GM21737 (cell line): ENCODE results near the gene CCDC77.

Experiments used
- ATAC-seq: cut with Tn5 transposase; IDR thresholded peaks from one replicate; pipeline ENCODE4 v1.9.1; 2021; ENCODE audit warnings: mild to moderate bottlenecking, moderate library complexity; ENCODE audit not compliant: unreplicated experiment

CCDC77 gene

GRCh38 chr12:450438-450837 lies 49.0 kb downstream of the CCDC77 start:
- ATAC-seq, result no peak

DNA sequence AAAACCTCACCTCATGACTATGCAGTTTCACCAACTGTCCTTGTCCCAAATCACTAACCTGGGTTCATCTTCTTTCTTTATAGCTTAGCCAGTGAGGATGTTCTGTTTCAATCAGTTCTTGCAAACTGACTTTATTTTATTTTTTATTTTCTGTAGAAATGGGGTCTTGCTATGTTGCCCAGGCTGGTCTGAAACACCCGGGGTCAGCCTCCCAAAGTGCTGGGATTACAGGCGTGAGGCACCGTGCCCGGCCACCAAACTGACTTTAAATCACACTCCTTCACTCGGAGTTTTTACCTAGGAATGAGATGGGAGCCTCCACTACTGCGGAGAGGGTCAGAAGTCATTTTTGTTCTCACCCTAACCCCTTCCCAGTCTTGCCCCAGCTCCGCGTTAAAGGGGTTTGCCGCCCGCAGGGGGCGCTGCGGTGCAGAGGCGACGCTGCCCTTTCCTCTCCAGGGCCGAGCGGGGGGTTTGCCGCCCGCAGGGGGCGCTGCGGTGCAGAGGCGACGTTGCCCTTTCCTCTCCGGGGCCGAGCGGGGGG lies 51.3 kb downstream of the CCDC77 start:
- ATAC-seq, result no peak

DNA sequence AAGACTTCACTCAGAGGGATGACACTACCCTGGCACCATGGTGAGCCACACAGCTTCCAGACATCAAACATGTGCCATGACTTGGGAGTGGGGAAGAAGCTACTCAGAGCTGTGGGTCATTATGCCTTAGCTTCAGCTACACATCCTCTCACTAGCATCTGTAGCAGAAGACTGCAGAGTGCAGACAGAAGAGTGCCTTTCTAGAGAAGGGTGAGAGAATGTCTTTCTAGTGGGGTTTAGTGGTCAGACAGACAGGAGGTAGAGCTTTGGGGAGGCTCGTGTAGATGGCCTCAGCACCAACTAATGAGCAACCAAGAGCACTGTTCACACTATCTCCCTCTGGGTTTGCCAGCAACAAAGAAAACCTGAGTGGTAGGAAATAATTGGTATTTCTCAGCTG lies 53.4 kb downstream of the CCDC77 start:
- no peak for ATAC-seq

- ATAC-seq, result no peak
Observed at GRCh38 chr12:455821-456220, 54.4 kb downstream of the CCDC77 start.

DNA sequence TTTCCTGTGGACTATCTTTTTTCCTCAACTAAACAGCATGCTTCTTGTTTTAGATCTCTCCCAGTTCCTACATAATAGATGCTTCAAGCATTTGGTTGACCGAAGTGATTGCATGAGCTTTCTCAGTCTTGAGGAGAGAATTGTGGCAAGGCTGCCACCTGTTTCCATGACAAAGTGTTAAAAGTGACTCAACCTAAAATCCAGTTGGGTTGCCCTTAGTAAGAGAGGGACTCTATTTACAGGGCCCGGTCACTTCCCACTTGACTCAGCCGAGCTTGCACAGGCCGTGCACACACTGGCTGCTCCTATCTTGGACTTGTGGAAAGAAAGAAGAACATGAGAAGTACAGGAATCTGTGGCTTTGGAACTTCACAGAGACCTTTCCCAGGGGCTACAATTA lies 56.2 kb downstream of the CCDC77 start:
- no peak for ATAC-seq

DNA sequence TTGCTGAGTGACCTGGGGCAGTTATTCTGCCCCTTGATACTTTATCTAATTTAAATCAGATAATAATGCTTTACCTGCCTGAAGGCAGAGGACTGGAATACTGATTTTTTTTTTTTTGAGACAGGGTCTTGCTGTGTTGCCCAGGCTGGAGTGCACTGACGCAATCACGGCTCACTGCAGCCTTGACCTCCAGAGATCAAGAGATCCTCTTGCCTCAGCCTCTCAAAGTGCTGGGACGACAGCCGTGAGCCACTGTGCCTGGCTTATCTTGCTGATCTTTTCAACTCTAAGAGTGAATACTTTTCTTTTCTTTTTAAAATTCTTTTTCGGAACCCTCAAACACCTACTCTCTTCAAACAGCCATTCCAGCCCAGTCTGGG lies 57.6 kb downstream of the CCDC77 start:
- no peak for ATAC-seq

GRCh38 chr12:459430-460258 lies 58.2 kb downstream of the CCDC77 start, which contains the start of gene B4GALNT3:
Gene B4GALNT3 (plus strand): TSS chr12:459939. CDS start chr12:460377, 438 bp downstream.
- no peak for ATAC-seq

DNA sequence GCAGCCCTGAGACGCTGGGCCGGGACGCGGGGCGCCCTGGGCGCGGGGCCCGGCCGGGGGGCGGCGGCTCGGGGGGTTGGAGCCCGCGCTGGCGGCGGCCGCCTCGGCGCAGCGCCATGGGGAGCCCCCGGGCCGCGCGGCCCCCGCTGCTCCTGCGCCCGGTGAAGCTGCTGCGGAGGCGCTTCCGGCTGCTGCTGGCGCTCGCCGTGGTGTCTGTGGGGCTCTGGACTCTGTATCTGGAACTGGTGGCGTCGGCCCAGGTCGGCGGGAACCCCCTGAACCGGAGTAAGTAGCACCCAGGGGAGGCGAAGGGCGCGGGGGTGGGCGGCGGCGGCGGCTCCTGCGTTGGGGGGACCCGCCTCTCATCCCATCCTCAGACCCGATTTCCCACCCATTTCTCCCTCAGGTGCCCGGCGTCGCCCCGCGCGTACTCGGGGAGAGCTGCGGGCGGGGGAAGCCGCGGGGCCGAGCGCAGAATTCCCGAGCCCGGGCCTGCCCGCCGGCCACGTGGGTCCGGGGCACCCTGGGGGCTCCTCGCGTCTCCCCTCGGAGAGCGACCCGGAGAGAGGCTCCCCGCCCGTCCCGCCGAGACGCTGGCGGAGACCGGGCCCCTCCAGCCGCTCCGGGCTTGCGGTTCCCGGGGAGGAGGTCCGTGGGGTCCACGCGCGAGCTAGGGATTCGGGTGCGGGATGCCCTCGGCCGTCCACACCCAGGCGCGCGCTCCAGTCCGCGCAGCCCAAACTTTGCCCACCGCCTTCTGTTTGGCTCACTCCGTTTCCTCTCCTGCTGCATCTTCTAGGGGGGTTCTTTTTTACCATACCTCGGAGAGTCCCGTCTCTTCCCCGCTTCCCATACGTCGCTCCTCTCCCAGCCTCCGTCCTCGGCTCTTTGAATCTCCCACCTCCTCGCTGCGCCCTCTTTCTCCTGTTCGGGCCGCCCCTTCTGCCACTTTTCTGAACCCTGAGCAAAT lies 59.1 kb downstream of the CCDC77 start:
- ATAC-seq, result no peak

GRCh38 chr12:461425-461824 lies 60.0 kb downstream of the CCDC77 start:
- no peak for ATAC-seq

DNA sequence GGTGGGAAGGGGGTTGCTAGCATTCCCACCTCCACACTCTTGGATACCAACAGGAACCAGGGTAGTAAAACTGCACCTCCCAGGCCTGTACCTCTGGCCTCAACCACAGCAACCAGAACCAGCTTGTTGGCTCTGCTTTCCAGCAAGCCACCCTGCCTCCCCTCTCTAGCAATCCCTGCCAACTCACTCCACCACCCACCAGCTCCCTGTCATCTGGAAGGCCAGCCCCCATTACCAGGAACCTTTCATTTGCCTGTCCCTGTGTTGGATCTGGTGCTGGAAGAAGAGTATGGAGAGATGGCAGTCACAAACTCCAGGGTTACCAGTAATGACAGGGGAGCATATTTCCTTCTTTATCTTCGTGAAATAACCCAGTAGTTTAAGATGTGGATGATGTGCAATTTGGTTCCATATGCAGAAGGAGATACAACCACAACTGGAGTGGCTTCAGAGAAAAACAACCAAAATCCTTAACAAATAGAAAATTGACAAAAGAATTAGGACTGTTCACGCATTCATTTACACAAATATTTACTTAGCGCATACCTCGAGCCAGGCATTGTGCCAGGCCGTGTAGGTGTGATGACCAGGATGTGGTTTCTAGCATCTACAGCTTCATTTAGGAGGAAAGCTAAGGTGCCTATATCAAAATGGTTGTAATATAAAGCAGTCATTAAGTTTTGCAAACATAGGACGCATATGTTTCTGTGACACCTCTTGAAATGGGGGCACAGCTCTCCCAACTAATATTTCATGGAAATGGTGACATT lies 61.7 kb downstream of the CCDC77 start:
- ATAC-seq, result no peak

DNA sequence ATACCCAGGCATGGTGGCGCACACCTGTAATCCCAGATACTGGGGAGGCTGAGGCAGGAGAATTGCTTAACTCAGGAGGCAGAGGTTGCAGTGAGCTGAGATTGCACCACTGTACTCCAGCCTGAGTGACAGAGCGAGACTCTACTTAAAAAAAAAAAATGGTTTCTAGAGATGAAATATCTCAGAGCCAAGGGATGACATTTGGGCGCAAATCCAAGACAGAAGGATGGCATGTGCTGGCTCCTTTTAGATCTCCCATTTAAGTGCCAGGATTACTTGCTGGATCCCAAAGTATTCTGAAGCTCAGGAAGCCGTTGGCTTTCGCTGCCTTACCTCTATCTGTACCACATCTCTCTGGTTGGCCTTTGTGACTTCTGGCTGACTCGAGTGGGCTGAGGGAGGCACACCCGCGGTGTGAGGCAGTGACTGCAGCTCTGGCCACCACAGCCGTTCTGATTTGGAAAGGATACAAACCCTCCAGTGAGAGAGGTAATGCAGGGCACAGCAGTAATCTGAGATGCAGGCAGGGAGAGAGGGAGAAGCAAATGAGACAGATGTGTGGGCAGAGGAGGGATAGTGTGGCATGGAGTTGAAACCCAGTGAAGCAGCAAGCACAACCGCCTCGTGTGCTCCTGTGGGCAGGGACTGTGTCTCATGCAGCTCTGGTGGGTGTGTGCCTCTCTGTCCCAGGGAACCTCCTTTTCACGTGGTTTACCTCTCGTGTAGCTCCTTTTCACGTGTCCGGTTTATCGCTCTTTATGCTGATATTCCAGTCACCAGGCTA lies 63.2 kb downstream of the CCDC77 start:
- no peak for ATAC-seq

DNA sequence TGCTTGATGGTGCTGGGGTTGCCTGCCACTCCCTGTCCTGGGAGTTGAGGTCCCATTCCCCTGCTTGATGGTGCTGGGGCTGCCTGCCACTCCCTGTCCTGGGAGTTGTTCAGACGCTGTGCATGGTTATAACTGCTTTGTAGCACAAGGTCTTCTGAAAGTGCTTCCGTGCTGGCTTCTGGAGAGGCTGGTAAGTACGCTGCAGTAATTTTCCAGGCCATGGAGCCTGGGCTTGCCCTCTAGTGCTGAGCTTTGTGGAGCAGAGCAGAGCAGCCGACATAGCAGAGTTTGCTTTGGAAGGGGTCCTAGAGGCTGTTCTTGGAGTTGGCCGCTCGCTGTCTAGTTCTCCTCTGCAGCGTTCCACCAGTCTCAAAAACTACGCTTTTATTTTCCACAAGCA lies 64.6 kb downstream of the CCDC77 start:
- no peak for ATAC-seq

DNA sequence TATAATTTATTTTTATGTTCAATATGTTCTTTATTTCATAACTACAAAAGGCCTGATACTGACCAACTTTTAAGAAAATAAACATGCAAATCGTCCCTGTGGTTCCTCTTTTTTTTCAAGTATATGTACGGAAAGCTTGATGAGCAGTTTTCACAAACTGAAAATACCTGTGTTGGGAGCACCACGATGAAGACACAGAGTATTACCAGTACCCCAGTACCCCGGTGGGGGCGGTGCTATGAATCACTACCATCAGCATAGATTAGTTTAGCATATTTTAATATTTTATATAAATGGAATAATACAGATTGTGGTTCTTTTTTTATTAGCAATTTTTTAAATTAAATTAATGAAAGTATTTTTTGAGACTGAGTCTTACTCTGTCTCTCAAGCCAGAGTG lies 65.3 kb downstream of the CCDC77 start:
- ATAC-seq, result no peak

- ATAC-seq, result no peak
Observed at GRCh38 chr12:467591-467990, 66.1 kb downstream of the CCDC77 start.

- no peak for ATAC-seq
Observed at GRCh38 chr12:468671-469389, 67.4 kb downstream of the CCDC77 start.

DNA sequence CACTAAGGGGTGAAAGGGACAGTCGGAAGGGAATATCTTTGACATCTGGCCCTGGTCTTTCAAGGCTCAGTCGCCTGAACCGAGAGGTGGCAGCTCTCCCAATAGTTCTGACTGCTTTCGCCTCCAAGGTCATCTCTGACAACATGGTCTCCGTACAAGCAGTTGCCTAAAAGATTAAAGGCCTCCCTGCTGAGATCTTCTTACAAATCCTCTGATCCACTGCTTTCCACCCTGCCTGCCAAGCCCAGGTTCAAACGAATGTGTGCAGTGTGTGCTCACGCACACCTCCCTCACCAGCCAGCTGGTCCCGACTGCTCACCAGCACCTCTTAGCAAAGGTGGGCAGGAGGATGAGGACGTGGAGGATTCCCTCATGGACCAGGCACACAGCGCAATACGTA lies 68.7 kb downstream of the CCDC77 start:
- no peak for ATAC-seq

GRCh38 chr12:473198-473597 lies 71.8 kb downstream of the CCDC77 start:
- ATAC-seq, result no peak

DNA sequence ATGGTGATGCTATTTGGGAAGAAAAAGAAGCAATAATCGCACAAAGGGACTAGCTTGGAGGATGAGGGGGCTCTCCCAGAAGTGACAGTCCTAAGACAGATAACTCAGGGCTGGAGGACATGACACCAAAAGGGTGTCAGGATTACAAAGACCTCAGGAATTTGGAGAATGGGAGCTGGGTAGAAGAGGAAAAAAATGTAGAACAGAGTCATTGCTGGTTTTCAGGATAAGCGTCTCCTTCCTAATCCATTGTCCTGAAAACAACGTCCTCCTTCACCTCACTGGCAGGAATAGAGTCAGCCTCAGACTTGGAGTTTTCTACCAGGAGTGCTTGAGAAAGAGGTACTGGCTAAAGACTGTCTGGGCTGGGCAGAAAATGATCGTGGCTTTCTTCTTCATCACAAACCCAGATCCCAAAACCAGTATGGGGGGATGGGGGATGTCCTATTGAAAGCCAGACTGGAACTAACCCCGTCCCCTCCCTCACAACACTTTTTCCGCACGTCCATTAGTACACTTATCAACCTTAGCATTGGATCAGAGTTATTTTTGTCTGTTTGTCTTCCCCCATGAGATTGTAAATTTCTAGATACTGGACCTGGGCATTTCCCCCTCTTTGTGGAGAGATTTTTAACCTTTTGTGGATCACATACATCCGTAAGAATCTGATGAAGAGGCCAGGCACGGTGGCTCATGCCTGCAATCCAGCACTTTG lies 72.6 kb downstream of the CCDC77 start:
- ATAC-seq, result no peak

DNA sequence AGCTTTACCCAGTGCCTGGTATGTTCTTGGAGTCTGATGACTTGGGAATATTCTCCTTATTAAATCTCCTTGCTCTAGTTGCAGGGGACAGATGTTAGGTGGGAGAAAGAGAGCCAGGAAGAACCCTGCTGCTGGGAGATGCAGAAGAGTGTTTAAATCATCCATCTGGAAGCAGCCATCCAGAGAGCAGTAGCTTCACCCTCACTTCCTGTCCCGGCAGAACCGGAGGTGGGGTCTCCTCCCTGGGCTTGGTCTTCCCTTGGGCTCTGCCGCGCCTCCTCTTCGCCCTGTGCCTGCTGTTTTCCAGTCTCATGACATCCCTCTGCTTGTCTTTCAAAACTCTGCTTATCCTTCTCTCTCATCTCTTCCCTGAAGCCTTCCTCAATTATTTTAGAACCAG lies 73.8 kb downstream of the CCDC77 start:
- no peak for ATAC-seq
